VCaP (cell line): ENCODE measurements around the gene MTPN.

Experiments
- H3K27ac ChIP-seq: fragments of 450-650 bp; 2 replicates; pipeline ENCODE4 v1.5.1; 2017
- TF ChIP-seq, protein P1 (sequence below): fragments of 450-650 bp; conservative IDR thresholded peaks from 2 replicates; pipeline ENCODE4 v1.5.1; 2017; ENCODE audit warnings: mild to moderate bottlenecking, moderate library complexity

Gene MTPN

DNA sequence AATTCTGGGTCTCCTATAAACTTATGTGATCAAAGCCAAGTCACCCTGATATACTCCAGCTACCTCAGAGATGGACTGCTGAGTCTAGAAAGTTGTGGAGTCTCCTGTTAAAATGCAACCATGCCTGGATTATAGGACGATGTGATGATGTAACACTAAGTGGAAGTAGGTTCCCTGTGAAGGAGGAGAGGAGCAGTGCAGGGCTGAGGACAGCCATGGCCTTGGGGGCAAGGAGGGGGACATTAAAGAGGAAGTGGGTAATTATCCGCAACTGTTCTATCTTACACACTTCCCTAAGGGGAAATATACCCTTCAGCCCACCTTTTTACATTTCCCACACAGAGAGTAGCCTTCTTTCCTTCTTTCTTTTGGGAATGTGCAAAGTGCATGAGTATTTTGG, 63.8 kb downstream of the MTPN start:
- no peak overlapping the region for H3K27ac ChIP-seq
- TF ChIP-seq, protein P1, sequence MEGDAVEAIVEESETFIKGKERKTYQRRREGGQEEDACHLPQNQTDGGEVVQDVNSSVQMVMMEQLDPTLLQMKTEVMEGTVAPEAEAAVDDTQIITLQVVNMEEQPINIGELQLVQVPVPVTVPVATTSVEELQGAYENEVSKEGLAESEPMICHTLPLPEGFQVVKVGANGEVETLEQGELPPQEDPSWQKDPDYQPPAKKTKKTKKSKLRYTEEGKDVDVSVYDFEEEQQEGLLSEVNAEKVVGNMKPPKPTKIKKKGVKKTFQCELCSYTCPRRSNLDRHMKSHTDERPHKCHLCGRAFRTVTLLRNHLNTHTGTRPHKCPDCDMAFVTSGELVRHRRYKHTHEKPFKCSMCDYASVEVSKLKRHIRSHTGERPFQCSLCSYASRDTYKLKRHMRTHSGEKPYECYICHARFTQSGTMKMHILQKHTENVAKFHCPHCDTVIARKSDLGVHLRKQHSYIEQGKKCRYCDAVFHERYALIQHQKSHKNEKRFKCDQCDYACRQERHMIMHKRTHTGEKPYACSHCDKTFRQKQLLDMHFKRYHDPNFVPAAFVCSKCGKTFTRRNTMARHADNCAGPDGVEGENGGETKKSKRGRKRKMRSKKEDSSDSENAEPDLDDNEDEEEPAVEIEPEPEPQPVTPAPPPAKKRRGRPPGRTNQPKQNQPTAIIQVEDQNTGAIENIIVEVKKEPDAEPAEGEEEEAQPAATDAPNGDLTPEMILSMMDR: no peak

DNA sequence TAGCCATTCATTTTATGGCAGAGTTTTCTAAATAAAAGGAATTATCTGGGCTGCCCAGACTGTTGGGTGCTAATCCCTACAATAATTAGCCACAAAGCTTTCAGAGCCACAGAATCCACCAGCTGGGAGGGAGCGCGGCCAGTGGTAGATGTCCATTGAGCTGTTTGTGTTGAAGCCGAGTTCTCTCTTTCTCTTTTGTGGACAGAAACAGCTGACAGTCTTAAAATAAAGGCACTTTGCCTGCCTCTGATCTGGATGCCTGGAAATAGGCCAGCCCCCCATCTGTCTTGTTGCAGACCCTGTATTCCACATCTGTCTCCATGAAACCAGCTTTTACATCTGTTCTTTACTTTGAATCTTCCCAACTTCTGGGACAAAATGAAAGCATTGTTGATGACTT, 66.1 kb downstream of the MTPN start:
- no peak overlapping the region for H3K27ac ChIP-seq
- TF ChIP-seq, protein P1: no peak

DNA sequence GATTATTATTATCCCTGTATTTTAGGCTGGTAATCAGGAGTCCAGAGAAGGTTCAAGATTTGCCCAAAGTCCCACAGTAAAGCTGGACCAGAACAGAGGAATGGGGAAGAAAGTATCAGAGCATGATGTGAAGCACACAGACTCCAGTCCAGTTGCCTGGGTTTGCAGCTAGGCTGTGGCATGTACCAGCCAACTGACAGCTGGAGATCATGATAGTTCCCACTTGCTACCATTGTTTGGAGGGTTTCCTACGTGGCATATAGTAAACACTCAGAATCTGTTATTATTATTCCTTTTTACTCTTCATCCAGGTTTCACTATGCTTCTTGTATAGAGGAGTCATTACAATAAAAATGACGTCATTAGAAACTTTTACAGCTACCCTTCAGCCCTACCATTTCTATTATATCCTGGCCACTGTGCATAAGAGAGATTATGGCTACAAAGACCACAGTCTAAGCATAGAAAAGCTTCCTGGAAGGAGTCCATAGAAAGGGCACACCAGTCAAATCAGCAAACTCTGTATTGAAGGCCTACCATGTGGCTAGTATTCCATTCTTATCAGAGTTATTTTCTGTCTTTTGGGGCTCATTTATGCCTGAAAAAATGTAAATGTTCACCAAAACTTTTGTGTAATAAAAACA, 66.6 kb downstream of the MTPN start:
- H3K27ac ChIP-seq: no peak overlapping the region
- TF ChIP-seq, protein P1: no peak

DNA sequence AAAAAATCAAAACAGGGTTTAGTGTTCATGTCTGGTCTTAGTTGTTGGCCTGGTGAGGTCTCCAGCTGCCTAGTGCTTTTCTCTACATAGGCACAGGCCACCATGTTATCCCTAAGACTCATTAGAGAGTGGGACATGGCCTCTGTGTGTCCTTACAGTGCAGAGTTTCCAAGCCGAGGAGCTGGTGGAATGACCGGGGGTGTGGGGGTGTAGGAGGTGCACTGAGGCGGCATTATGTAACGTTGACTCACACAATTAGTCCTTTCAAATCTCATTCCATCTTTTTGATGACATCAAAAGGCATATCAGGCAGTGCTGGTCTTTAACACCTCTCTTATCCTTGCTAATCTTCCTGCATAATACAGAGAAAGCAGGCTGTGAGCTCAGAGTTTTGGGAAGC, 71.3 kb downstream of the MTPN start:
- TF ChIP-seq, protein P1: no peak

DNA sequence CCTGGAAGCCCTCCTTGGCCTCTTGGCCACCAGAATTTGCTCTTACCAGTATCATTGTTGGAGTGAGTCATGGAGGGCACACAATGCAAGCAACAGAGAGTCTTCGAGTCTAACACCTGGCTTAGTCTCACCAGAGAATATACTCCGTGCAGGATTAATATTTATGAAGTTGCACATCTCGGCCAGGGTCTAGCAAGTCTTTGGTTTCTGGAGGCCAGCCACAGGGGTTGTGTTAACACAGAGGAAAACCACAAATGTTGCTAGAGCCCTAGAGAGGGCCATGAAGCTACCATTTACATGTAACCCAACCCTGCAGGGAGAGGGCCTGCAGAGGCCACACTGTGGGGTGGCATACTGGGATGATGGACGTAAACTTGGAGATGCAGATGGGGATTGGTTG, 71.8 kb downstream of the MTPN start:
- TF ChIP-seq, protein P1: no peak
- H3K27ac ChIP-seq: no peak overlapping the region

More for the DNA sequence above, 71.3 kb downstream of the MTPN start:
- H3K27ac ChIP-seq: no peak overlapping the region

DNA sequence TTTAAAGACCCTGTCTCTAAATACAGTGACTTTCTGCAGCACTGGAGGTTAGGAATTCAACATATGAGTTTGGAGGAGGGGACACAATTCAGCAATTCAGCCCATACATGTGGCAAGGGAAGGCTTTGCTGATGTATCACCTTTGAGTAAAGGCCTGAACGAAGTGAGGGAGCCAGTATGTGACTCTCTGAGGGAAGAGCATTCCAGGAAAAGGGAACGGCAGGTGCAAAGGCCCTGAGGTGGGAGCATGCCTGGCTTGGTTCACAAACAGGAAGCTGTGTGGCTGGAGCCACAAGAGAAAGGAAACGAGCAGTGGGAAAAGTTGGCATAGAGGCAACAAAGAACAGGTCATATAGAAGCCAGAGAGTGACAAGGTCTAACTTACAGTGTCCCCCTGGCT, 72.9 kb downstream of the MTPN start:
- TF ChIP-seq, protein P1: no peak
- no peak overlapping the region for H3K27ac ChIP-seq

DNA sequence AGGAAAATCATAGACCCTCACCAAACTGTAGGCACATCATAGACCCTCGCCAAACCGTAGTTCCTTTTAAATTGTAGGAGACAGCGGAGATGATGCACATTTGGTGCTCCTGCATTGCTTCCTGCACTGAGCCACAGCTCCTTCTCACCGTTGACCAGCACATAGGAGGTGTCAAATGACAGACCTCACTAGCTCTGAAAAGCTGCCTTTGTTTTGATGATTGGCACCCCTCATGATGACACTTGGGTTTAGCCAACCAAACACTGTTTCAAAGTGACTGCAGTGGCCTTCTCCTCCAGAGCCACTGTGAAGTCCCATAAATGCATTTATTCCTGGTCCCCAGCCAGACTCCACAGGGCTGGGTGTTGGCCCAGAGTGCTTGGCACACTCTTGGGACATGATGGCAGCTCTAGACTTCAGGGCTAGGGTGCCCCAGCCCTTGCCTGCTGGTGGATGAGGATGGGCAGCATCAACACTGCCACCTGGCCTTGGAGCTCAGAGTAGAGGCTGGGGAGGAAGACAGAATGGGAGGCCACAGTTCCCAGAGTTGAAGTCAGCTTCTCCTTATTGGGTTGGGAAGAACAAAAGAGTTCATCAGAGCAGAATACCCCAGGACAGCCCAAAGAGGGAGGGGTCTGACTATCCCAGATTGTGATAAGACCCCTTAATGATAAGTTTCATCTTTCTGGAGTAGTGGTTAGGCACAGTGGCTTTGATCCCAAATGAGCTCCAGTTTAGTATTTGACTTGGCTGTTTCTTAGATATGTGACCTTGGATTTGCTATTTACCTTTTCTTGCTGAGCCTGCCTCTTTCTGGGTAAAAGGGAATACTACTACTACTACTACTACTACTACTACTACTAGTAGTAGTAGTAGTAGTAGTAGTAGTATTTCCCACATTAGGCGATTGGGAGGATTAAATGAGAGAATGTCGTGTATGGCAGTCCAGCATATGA, 75.3 kb downstream of the MTPN start:
- TF ChIP-seq, protein P1: no peak
- no peak overlapping the region for H3K27ac ChIP-seq
